DMS153 treated with DMSO at 0.1 percent for 48 hours (cell line): ENCODE measurements around the gene HOXA9.

ENCODE experiments used
- DNase-seq: peaks from one replicate; lab custom pipeline; 2025; ENCODE audit not compliant: unreplicated experiment; lab: John Stamatoyannopoulos, UW

HOXA9 gene

GRCh38 chr7:27115221-27116026 lies 49.9 kb downstream of the HOXA9 start:
- no peak for DNase-seq

GRCh38 chr7:27114881-27115220 lies 50.5 kb downstream of the HOXA9 start:
- DNase-seq, result no peak

GRCh38 chr7:27113991-27114769 lies 51.2 kb downstream of the HOXA9 start:
- no peak for DNase-seq

- no peak for DNase-seq
Measured at GRCh38 chr7:27112955-27113949, 52.1 kb downstream of the HOXA9 start.
